Stimulated activated CD8-positive, alpha-beta memory T cell treated with anti-CD3 and anti-CD28 coated beads, Interleukin-12 subunit alpha, Interleukin-12 subunit beta, amount 100 ng/mL, for 1 hour (primary cell): ENCODE results near the gene PDE9A.

Experiments
- DNase-seq: peaks from one replicate; pipeline ENCODE4 v3.0.0-alpha.2; 2020; ENCODE audit warnings: low read depth

The PDE9A gene

GRCh38 chr21:42642219-42642745 is 11.1 kb upstream of the PDE9A start:
- no peak for DNase-seq

- no peak for DNase-seq
Observed at GRCh38 chr21:42644223-42645208, 8.9 kb upstream of the PDE9A start.

DNA sequence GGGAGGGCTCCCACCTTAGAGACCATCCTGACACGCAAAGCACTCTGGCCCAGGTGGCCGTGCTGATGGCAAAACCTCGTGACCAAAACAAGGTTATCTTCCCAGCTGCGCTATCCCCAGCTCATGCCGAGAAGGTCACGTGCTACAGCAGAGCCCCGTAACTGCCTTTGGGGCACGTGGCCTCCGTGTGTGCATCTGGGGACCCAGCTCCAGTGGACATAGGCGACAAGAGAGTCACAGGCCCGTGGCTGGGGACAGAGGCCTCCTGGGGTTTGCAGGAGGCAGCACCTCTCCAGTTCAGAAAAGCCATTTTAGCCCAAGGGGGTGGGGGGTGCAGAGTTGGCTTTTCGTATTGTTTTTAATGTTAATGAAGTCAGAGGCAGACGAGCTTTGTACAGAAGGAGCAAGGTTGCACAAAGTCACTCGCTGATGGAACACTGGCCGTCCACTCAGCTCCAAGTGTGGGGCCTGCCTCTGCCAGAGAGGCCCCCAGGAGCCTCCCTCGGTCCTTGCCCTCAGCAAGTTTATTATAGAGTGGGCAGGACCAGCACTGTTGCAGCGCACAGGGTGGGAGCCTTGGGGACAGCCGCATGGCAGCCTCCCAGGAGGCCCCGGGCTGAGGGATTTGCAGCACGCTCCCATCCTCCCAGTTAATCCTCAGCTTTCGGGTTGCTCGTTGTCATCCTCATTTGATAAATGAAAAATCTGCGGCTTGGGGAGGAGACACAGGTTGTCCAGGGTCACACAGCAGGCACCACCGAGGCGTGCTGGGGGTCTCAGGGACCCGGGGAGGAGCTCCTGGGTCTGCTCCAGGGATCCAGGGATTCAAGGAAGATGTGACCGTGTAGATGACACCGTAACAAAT is 8.0 kb upstream of the PDE9A start:
- no peak for DNase-seq

DNA sequence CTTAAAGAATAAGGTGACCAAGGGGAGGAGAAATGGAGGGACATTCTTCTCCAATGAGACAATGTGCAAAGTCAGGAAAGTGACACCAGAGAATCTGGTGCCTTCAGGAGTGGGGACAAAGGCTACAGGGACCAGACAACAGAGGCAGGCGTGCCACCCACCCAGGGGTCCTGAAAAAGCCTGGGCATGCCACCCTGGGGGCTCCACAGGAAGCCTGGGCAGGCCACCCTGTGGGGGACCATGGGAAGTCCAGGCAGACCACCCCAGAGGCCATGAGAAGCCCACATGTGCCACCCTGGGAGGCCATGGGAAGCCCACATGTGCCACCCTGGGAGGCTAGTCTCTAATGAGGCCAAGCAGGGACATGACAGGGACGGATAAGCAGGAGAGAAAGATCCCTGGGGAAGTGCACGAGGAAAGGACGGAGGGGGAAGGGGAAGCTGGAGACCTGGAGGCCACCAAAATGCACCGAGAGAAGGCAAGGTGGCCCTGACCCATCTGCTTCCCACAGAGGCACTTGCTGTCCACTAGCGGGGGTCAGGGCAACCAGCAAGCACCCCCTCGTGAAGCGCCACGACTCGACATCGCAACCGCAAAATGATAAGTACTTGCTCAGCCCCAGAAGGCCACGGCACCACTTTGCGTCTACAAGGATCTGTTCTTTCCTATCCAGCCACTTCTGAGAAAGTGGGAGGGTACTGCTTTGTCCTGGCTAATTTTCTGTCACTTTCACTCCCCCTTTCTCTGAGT is 7.2 kb upstream of the PDE9A start:
- DNase-seq: no peak

GRCh38 chr21:42646836-42647235 is 6.6 kb upstream of the PDE9A start:
- DNase-seq: no peak

GRCh38 chr21:42648606-42649005 is 4.8 kb upstream of the PDE9A start:
- DNase-seq: no peak

DNA sequence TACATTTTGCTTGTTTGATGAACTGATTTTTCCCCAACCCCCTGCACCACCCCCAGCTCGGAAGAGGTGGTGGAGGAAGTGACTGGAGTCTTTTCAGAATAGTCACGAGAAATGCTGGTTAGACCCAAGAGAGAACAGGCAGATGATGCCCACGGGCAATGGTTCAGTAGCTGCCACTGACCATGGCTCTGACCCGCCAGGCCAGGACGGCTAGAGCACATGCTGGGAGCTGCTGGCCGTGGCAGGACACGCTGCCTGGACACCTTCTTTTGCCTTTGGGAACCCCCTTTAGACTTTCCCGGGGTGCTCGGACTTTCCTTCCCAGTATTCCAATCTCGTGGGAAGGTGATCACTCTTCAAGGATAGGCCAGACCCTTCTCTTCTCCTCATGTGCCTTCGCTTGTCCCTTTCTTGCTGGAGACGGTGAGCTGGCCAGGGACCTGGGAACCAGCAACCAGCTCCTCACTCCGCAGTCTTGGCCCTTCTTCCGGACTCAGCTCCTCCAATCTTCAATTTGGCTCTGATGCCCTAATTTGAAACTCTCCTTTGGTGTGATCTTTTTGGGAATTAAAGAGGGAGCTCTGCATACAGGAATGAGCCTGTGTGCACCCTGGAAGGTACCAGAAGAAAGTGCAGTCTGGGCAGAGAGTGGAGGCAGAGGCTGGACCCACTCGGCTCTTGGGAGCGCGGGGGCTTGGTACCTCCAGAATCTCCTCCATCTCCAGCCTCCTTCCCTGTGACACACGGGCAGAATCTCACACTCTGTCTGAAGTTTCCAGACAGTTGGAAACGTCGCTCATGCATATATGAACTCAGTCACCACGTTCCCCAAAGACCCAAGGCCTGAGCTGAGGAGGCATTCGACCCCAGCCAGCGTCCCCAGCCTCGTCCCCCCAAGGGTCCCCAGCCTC is 4.0 kb upstream of the PDE9A start:
- no peak for DNase-seq

- DNase-seq: no peak
Observed at GRCh38 chr21:42650033-42650370, 3.4 kb upstream of the PDE9A start.

DNA sequence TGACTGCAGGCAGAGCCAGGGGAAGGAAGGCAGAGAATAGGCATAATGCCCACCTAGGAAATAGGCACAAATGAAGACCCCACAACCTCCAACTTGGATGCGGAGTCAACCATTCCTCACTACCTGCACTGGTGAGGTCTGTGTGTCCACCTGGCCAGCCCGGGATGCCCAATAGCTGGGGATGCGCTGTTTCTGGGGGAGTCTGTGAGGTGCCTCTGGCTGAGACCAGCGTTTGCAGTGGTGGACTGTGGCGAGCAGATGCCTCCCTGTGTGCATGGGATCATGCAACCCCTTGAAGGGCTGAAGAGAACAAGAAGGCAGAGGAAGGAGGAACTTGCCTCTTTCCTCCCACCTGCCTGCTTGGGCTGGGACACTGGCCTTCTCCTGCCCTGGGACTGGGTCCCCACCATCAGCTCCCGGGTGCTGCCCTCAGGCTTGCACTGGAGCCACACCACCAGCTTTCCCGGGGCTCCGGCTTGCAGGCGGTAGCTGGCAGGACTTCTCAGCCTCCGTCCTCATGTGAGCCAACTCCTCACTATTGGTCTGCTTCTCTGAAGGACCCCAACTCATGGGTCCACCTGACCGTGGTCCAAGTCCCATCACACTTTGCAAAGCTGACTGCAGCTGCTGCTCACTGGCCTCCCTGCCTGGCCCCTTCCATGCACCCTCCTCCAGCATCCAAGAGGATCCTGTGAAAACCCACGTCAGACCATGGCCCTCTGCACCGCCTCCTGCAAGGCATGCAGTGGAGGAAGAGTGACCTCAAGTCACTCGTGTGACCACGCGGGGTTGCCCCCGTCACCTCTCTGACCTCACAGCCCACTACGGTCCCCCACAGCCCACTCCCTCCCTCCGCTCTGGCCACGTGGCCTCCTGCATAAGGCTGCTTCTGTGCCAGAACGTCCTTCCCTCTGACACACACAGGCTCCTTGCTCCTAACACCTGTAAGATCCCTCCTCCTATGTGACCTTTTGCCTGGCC is 2.7 kb upstream of the PDE9A start:
- no peak for DNase-seq

GRCh38 chr21:42651515-42652401 is 1.7 kb upstream of the PDE9A start:
- DNase-seq: no peak

- no peak for DNase-seq
Observed at GRCh38 chr21:42652527-42653230, 742 bp upstream of the PDE9A start.

- no peak for DNase-seq
Observed at GRCh38 chr21:42654179-42654912, 925 bp downstream of the PDE9A start.

DNA sequence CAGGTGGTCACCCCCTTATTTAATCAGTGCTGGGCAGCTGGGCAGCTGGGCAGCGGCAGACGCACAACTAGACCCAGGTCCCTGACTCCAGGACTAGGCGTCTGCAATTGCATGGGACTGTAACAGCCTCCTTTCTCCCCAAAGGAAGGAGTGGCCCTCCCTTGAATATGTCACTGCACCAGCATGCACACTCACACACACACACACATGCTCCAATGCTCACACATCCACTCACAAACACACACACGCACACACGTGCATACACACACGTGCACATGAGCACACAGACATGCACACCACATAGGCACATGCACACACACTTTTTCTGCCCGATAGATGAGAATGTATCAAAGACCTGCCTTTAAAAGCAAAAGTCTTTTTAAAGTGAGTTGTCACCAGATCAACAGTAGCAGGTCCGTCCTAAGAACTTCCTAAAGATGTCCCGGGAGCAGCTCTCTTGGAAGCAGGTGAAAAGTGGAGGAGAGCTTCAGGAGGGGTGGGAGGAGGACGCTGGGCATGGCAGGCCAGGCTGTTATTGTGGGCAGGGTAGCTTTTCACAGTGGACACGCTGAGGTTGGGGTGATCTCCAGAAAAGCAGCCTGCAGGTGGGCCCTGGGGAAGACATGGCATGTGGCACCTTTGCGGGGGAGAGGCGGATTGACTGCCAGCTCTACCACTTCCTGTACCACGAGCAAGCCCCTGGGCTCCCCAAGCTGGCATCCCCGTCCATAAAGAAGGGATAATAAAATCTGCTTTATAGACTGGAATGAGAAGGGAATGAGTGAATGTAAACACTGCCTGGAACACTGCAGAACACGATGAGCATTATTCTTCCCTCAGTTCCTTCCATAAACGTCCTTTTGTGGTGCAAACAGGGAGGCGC is 1.7 kb downstream of the PDE9A start:
- DNase-seq: no peak

DNA sequence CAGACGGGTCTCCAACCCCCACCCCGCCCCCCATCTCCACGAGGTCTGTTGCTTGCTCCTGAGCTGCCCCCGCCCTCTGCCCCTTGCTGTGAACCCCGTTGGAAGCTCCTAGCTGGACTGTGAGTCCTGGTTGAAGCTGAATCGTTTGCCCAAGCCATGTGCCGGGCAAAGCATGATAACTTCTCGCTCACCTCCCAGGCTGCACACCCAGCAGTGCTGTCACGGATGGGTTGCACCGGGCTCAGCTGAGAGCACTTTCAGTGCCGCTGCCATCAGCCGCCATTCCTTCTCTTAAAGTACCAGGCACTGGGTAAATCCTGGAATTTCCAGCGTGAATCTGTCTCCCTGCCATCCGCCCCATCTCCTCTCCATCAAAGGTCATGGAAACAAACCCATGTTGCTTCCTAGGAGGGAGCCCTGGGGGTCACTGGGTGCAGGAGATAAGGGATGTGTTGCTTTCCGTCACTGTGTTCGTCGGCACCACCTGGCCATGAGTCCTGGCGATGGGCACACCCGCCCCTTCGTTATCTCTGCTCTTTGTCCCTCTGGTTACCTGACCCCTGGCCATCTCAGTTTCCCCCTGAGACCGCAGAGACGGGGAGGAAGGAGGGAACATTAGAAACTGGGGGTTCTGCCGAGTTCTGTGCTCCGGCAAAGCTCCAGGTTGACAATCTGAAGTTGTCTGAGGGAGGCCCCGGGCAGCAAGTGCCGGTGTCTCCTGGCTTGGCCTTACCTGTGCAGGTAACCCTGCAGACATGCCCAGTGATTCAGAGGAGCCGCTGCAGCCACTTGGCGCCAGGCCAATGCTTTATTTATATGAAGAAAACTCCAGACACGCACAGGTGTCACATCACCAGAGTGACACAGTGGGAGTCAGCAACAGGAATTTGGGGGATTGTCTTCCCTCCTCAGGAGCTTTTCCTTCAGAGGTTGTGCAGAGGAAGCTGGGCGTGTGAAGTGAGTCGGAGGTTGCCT is 2.7 kb downstream of the PDE9A start:
- DNase-seq: no peak

GRCh38 chr21:42656872-42657271 is 3.5 kb downstream of the PDE9A start:
- DNase-seq: no peak
